Osteocyte (in vitro differentiated cells): ENCODE results near the gene CNOT10. TPM values are rescaled to one million over a fixed set of nuclear protein-coding genes. Genes with fewer than 3 reads are reported as not detected.
A peak's percentile ranks its signal among the peaks of the same experiment; 100 is the strongest.
"Not testable (repeated sequence)": the region's sequence is repeated elsewhere in the genome, so short reads cannot be mapped to it uniquely, and the experiment has no call there.

Experiments
- DNase-seq: peaks from one replicate; pipeline ENCODE4 v3.0.0; 2021; ENCODE audit warnings: mixed read lengths; ENCODE audit not compliant: unreplicated experiment; ENCODE audit errors: extremely low spot score
- H3K27ac Mint-ChIP-seq: one replicate; pipeline ENCODE4 v1.8.0; 2021; ENCODE audit warnings: mild to moderate bottlenecking, mixed read lengths; ENCODE audit not compliant: unreplicated experiment
- H3K27me3 Mint-ChIP-seq: one replicate; pipeline ENCODE4 v1.8.0; 2021; ENCODE audit warnings: mixed read lengths; ENCODE audit not compliant: unreplicated experiment
- H3K36me3 Mint-ChIP-seq: one replicate; pipeline ENCODE4 v1.8.0; 2021; ENCODE audit warnings: mixed read lengths; ENCODE audit not compliant: unreplicated experiment
- H3K4me1 Mint-ChIP-seq: one replicate; pipeline ENCODE4 v1.8.0; 2021; ENCODE audit warnings: mixed read lengths; ENCODE audit not compliant: unreplicated experiment
- H3K4me3 Mint-ChIP-seq: one replicate; pipeline ENCODE4 v1.8.0; 2021; ENCODE audit warnings: mild to moderate bottlenecking, moderate library complexity, mixed read lengths; ENCODE audit not compliant: unreplicated experiment
- H3K9me3 Mint-ChIP-seq: one replicate; pipeline ENCODE4 v1.8.0; 2021; ENCODE audit warnings: mixed read lengths; ENCODE audit not compliant: unreplicated experiment
- total RNA-seq: library from RNA; stranded (reverse); gene quantifications from 2 replicates; pipeline ENCODE4 v1.2.1, GENCODE V29; 2021
- TF ChIP-seq, protein P1 (sequence below): fragments of 200-600 bp; sonication (generic); IDR thresholded peaks from 2 replicates; pipeline ENCODE4 v1.5.0; 2021; ENCODE audit warnings: antibody characterized with exemption, mild to moderate bottlenecking, moderate library complexity

The CNOT10 gene
- total RNA-seq, 1 donor from 2014 or later: 47.7 TPM

GRCh38 chr3:32644380-32644779 lies 40.6 kb upstream of the CNOT10 start:
- H3K4me3 Mint-ChIP-seq: no peak overlapping the region
- TF ChIP-seq, protein P1, sequence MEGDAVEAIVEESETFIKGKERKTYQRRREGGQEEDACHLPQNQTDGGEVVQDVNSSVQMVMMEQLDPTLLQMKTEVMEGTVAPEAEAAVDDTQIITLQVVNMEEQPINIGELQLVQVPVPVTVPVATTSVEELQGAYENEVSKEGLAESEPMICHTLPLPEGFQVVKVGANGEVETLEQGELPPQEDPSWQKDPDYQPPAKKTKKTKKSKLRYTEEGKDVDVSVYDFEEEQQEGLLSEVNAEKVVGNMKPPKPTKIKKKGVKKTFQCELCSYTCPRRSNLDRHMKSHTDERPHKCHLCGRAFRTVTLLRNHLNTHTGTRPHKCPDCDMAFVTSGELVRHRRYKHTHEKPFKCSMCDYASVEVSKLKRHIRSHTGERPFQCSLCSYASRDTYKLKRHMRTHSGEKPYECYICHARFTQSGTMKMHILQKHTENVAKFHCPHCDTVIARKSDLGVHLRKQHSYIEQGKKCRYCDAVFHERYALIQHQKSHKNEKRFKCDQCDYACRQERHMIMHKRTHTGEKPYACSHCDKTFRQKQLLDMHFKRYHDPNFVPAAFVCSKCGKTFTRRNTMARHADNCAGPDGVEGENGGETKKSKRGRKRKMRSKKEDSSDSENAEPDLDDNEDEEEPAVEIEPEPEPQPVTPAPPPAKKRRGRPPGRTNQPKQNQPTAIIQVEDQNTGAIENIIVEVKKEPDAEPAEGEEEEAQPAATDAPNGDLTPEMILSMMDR: no peak

DNA sequence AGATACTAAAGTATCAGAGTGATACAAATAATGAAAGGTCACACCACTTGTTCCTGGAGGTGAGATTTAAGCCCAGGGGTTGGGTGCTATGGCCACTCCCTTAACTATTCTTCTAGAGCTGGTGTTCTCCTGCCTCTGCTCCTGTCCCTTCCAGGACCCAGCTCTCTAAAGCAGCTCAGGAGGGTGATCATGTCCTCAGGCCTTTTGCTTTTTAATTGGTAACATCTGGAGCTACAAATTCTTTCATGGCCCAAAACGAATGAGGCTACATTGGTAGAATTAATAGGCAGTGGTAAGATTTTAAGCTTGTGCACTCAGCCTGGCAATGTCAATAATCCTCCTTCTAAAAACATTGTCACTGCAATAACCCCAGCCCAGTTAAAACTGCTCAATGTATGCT lies 38.2 kb upstream of the CNOT10 start:
- DNase-seq: no peak
- Mint-ChIP-seq H3K36me3 (no peaks in the 10 kb centered on the region), H3K9me3 (no peaks in the 10 kb centered on the region)

More at GRCh38 chr3:32644380-32644779, 40.6 kb upstream of the CNOT10 start:
- H3K27ac Mint-ChIP-seq: no peak overlapping the region
- no peaks in the 10 kb centered on the region for H3K27me3 Mint-ChIP-seq
- no peaks in the 10 kb centered on the region for H3K9me3 Mint-ChIP-seq
- H3K4me1 Mint-ChIP-seq: peaks cover 15% of the 10 kb centered on the region
- no peak for DNase-seq
- H3K36me3 Mint-ChIP-seq: no peaks in the 10 kb centered on the region

DNA sequence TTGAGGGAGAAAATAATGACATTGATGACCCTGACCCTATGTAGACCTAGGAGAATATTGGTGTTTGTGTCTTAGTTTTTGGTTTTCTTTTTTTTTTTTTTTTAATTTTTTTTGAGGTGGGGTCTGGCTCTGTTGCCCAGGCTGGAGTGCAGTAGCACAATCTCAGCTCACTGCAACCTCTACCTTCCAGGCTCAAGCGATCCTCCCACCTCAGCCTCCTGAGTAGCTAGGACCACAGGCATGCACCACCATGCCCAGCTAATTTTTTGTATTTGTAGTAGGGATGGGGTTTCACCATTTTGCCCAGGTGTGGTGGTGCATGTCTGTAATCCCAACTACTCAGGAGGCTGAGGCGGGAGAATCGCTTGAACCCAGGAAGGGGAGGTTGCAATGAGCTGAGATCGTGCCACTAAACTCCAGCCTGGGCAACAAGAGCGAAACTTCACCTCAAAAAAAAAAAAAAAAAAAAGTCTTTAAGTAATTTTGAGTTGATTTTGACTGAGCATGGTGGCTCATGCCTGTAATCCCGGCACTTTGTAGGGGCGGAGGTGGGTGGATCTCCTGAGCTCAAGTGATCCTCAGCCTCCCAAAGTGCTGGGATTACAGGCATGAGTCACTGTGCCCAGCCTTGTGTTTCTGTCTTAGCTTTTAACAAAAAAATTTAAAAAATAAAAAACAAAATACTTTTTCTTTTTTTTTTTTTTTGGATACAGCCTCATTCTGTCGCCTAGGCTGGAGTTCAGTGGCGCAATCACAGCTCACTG lies 32.5 kb upstream of the CNOT10 start:
- H3K9me3 Mint-ChIP-seq, H3K4me1 Mint-ChIP-seq, H3K27me3 Mint-ChIP-seq, H3K36me3 Mint-ChIP-seq, H3K27ac Mint-ChIP-seq, DNase-seq, H3K4me3 Mint-ChIP-seq: not testable (repeated sequence)

More for the DNA sequence above, 38.2 kb upstream of the CNOT10 start:
- Mint-ChIP-seq H3K27me3 (no peaks in the 10 kb centered on the region), H3K4me1 (peaks cover 12% of the 10 kb centered on the region), H3K4me3 (no peak overlapping the region), H3K27ac (peak overlapping the region; percentile 58)
- TF ChIP-seq, protein P1: no peak

- Mint-ChIP-seq H3K36me3 (no peaks in the 10 kb centered on the region), H3K27ac (no peak overlapping the region), H3K4me3 (no peak overlapping the region), H3K4me1 (no peaks in the 10 kb centered on the region), H3K9me3 (no peaks in the 10 kb centered on the region), H3K27me3 (no peaks in the 10 kb centered on the region)
- TF ChIP-seq, protein P1: no peak
- DNase-seq: no peak
Measured at GRCh38 chr3:32655167-32655566, 29.8 kb upstream of the CNOT10 start.

DNA sequence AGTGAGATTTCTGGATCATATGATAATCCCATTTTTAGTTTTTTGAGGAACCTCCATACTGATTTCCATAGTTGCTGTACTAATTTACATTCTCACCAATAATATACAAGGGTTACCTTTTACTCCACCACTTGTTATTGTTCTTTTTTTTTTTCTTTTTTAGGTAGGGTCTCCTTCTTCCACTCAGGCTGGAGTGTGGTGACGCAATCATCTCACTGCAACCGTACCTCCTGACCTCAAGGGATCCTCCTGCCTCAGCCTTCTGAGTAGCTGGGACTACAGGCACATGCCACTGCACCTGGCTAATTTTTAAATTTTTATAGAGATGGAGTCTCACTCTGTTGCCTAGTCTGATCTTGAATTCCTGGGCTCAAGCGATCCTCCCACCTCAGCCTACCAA lies 24.4 kb upstream of the CNOT10 start:
- Mint-ChIP-seq H3K27me3 (no peaks in the 10 kb centered on the region), H3K4me1 (peaks cover 1% of the 10 kb centered on the region), H3K4me3 (no peak overlapping the region), H3K27ac (no peak overlapping the region), H3K9me3 (no peaks in the 10 kb centered on the region), H3K36me3 (no peaks in the 10 kb centered on the region)
- TF ChIP-seq, protein P1: no peak
- DNase-seq: no peak
